G401.6 (cell line): ENCODE measurements around the gene ZNF736.
"Not testable (repeated sequence)": the region's sequence is repeated elsewhere in the genome, so short reads cannot be mapped to it uniquely, and the experiment has no call there.

ENCODE experiments used
- FAIRE-seq: peaks from 2 replicates; lab custom pipeline; 2012; peaks lifted over from hg19 to GRCh38; lab: Jason Lieb, UNC

Gene ZNF736

GRCh38 chr7:64313740-64314491 is at the start of gene ZNF736:
TSS of gene ZNF736 (plus strand) at chr7:64313961. CDS start at chr7:64314151, 190 bp downstream.
- no peak for FAIRE-seq

GRCh38 chr7:64266341-64266919 is 47.3 kb upstream of the ZNF736 start:
- no peak for FAIRE-seq

DNA sequence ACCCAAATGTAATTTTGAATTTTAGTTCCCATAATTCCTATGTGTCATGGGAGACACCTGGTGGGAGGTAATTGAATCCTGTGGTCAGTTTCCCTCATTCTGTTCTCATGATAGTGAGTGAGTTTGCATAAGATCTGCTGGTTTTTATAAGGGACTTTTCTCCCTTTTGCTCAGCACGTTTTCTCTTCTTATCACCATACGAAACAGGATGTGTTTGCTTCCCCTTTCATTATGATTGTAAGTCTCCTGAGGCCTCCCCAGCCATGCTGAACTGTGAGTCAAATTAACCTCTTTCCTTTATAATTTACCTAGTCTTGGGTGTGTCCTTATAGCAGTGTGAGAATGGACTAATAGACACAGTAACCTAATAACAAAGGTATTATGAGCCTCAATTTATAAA is 36.1 kb upstream of the ZNF736 start:
- FAIRE-seq, result no peak

GRCh38 chr7:64294701-64295420 is 18.9 kb upstream of the ZNF736 start:
- no peak for FAIRE-seq

GRCh38 chr7:64297418-64297817 is 16.3 kb upstream of the ZNF736 start:
- not testable (repeated sequence) for FAIRE-seq

- FAIRE-seq, result no peak
These were observed 12.9 kb upstream of the ZNF736 start for GRCh38 chr7:64300641-64301405.

DNA sequence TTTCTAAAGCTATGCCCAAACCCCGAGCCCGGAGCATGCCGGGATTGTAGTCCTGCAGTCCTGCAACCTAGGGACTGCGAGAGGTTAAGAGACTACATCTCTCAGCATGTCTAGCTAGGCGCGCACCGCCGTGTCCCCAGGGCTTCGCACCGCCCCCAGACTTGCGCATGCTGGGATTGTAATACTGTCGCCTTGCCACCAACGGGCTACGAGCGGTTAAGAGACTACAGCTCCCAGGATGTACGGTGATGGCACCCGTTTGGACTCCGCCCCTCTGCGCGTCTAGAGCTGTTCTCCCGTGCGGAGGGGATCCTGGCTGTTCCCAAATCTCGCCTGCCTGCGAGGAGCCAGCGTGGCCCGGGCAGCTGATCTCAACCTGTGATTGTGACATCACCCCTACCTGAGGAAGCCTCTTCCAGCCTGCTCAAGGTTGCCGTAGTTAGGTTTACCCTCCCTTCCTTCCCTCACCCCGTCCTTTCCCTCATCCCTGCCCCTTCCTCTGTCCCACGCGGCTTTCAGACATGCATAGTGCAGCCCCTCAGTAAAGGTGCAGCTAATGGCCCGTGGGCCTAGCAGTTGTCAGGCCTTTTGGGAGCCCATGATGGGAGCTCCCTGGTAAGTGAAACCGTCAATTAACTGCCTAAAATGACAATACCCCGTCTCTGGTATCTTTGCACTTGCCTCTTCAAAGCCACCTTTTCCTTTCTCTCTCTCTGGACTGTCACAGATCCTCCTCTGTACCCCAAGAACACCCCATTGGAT is 6.3 kb upstream of the ZNF736 start:
- FAIRE-seq, result no peak

DNA sequence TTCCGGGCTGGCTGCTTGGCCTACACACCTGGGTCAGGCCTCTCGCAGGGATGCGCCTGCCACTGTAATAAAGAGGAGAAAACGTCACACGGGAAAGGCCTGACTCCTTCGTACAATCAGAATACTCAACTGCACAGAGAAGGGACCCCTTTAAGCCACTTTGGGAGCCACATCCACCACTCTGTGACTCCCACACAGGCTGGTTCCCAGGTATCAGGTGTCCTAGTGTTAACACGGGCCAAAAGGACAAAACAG is 5.8 kb upstream of the ZNF736 start:
- no peak for FAIRE-seq

DNA sequence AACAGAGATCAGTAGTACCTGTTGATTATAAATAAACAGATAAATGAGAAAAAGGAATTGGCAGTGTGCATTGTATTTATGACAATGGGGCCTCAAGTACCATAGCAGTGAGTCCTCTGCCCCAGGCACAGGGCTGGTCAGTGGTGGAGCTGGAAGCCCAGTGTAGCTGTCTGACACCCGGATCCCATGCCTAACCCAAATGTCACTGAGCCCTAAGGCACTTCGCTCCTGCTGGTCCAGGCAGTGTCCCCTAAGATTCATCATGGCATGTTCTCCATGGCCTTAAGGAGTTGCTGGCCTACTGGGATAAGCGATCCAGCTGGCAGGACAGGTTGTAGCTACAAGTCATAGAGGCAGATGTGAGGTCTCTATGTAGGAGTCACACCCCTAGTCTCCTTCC is 3.3 kb upstream of the ZNF736 start:
- FAIRE-seq, result no peak

- no peak for FAIRE-seq
These were observed 935 bp upstream of the ZNF736 start for GRCh38 chr7:64312826-64313225.

DNA sequence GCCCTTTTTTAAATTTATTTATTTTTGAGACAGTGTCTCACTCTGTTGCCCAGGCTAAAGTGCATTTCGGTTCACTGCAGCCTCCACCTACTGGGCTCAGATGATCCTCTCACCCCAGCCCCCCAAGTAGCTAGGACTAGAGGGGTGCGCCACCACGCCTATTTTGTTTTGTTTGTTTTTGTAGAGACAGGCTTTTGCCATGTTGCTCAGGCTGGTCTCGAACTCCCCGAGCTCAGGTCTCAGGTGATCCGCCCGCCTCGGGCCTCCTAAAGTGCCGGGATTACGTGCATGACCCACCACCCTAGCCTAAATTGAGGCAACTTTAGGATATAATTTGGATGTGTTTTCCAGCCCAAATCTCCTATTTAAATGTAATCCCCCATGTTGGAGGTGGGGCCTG is 805 bp downstream of the ZNF736 start:
- no peak for FAIRE-seq

DNA sequence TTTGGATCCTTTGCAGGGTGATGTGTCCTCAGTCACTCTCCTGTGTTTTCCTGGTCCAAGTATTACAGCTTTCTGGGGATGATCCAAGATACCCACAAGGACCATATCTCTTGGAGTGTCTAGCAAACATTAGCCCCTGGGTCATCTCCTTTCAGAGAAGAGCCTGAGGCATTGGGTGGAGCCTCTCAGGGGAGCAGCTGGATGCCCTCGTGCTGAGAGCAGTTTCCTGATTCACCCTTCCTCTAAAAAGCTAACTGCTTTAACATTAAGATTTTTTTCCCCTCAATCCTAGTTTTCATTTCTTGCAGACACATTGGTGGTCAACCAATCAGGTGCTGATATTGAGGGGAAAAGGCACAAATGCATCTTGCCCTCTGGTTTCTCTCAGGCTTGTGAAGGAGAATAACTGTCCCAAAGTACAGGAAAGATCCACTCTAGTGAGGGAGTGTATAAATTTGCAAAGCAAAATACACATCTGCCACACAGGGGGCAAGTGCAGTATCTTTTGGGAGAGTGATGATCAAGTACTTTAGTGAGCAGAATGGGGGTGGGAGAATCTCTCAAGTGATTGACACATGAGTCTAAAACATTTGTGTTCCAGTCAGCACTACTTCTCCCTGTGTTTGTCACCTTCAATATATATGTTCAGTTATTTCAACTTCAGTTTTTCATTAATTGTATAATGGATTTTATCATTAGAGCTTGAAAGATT is 2.4 kb downstream of the ZNF736 start:
- FAIRE-seq, result not testable (repeated sequence)

- FAIRE-seq, result no peak
These were observed 7.1 kb downstream of the ZNF736 start for GRCh38 chr7:64320547-64321513.

DNA sequence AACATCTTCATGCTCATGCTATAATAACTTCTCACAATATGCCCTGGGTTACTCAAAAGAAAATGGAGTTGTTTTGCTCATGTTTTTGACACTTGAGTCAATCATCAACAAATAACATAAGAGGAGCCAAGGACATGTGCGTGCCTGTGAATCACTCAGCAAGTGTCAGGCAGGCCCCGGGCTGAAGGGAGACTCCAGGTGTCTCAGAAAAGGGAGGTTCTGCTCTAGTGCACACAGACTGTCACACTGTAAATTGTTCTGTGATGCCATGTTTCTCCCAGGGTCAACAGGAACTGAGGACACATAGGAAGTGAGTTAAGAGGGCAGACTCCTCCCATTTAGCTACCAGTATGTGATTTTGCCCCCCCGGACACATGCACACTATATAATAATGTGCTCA is 10.4 kb downstream of the ZNF736 start:
- not testable (repeated sequence) for FAIRE-seq

GRCh38 chr7:64348713-64349210 is 35.0 kb downstream of the ZNF736 start:
- not testable (repeated sequence) for FAIRE-seq

DNA sequence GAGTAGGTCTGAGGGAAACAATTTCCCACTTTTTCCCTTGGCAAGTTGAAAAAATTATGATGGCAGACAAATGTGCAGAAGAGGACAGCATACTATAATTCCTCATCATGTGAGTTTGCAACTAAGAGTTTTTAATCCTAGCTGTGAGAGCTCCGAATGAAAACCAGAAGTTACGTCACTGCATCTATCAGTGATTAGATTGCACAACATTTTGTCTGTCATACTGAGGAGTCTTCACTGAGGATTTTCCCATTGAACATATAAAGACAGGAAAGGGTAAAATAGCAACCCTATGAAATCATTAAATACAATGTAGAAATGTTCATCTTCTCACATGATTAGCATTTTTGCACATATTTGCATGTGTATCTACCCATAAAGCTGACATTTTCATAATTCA is 45.8 kb downstream of the ZNF736 start:
- FAIRE-seq, result no peak

DNA sequence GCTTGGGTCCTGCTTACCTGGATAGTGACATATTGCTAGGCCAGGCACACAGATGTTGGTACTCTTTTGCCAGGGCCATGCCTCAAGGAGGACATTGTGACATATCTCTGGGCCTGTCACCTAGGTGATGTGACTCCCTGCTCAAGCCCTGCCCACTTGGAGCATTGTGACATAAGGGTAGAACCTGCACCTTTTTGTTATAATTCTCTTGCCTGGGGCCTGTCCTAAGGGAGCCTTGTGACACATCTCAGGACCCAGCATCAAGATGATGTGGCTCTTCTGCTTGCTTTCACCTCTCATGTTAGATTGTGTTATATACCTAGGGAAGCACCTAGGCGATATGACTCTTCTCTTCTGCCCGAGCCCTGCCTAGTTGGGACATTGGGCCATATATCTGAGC is 57.4 kb downstream of the ZNF736 start:
- no peak for FAIRE-seq

DNA sequence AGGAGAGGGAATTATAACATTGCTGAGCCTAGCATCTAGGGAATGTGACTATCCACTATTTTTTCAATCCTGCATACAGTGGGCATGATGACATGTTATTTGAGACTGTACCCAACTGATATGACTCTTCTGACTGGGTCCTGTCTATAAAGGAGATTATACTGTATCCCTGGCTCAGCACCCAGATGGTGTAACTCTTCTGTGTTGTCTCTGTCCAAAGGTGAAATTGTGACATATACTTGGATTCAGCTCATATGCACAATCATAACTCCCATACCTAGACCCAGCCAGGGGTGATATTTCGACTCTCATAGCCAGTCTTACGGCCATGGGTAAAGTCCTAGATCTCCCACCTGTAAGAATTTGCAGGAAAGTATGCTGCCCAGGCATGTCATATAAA is 59.3 kb downstream of the ZNF736 start:
- no peak for FAIRE-seq

GRCh38 chr7:64400401-64400800 is 86.6 kb downstream of the ZNF736 start:
- FAIRE-seq, result no peak
